Ovary (tissue), 3 donors: ENCODE results near the gene FAM171A2.

Experiments
- CTCF ChIP-seq, 3 donors: fragments of 450-650 bp in 2 of 3; fragments of 200-600 bp in 1 of 3; IDR thresholded peaks; one replicate each; pipeline versions ENCODE4 v1.5.1 to v1.8.0; 2016 to 2022; ENCODE audit warnings: antibody characterized with exemption in 3 of 3, mild to moderate bottlenecking in 1 of 3
- EP300 ChIP-seq: sonication (generic); formaldehyde crosslinking; IDR thresholded peaks from one replicate; pipeline ENCODE4 v1.6.1; 2017; ENCODE audit warnings: antibody characterized with exemption
- POLR2A ChIP-seq: fragments of 450-650 bp; IDR thresholded peaks from one replicate; pipeline ENCODE4 v1.6.1; 2017; ENCODE audit warnings: antibody characterized with exemption, mild to moderate bottlenecking, moderate library complexity
- donor health status: DM: no; HTN: no; CAD: no.

GRCh38 chr17:44346064-44346844, 17.4 kb downstream of the FAM171A2 start:
- TF ChIP-seq CTCF (IDR thresholded peaks at IDR 0.05), result no peak
- no peak for TF ChIP-seq POLR2A
- no peak for TF ChIP-seq EP300
